NCI-H2171 (cell line): ENCODE data around the gene GBE1.
"Not testable (repeated sequence)": the region's sequence is repeated elsewhere in the genome, so short reads cannot be mapped to it uniquely, and the experiment has no call there.

Source experiments
- DNase-seq: peaks from one replicate; lab custom pipeline; 2025; lab: John Stamatoyannopoulos, UW

The GBE1 gene

GRCh38 chr3:81531263-81531662 is 230.2 kb downstream of the GBE1 start:
- DNase-seq: no peak

- no peak for DNase-seq
Measured at GRCh38 chr3:81530180-81530939, 231.1 kb downstream of the GBE1 start.

- DNase-seq: no peak
Measured at GRCh38 chr3:81521855-81522254, 239.6 kb downstream of the GBE1 start.

- no peak for DNase-seq
Measured at GRCh38 chr3:81518945-81519344, 242.5 kb downstream of the GBE1 start.

- no peak for DNase-seq
Measured at GRCh38 chr3:81516042-81516441, 245.4 kb downstream of the GBE1 start.

- no peak for DNase-seq
Measured at GRCh38 chr3:81513591-81513990, 247.9 kb downstream of the GBE1 start.

GRCh38 chr3:81503026-81503425 is 258.4 kb downstream of the GBE1 start:
- no peak for DNase-seq

- no peak for DNase-seq
Measured at GRCh38 chr3:81502236-81502635, 259.2 kb downstream of the GBE1 start.

- no peak for DNase-seq
Measured at GRCh38 chr3:81500039-81500438, 261.4 kb downstream of the GBE1 start.

GRCh38 chr3:81497572-81498251 is 263.7 kb downstream of the GBE1 start:
- no peak for DNase-seq

- DNase-seq: no peak
Measured at GRCh38 chr3:81496407-81497104, 264.9 kb downstream of the GBE1 start.

GRCh38 chr3:81492471-81492870 is 269.0 kb downstream of the GBE1 start:
- DNase-seq: not testable (repeated sequence)

- no peak for DNase-seq
Measured at GRCh38 chr3:81492040-81492439, 269.4 kb downstream of the GBE1 start.

GRCh38 chr3:81490541-81491288 is 270.7 kb downstream of the GBE1 start:
- peak; percentile 45 for DNase-seq

GRCh38 chr3:81485444-81485865 is 276.0 kb downstream of the GBE1 start:
- no peak for DNase-seq

GRCh38 chr3:81484520-81484919 is 276.9 kb downstream of the GBE1 start:
- DNase-seq: no peak

- no peak for DNase-seq
Measured at GRCh38 chr3:81483046-81483445, 278.4 kb downstream of the GBE1 start.

GRCh38 chr3:81477740-81478139 is 283.7 kb downstream of the GBE1 start:
- no peak for DNase-seq

- DNase-seq: no peak
Measured at GRCh38 chr3:81476692-81477091, 284.8 kb downstream of the GBE1 start.

GRCh38 chr3:81472600-81473362 is 288.7 kb downstream of the GBE1 start:
- no peak for DNase-seq

GRCh38 chr3:81470524-81471278 is 290.7 kb downstream of the GBE1 start:
- no peak for DNase-seq
